HepG2 (cell line): Measurements from ENCODE around the gene ACAD11.

Source experiments
- MYC ChIP-seq: sonication (generic); formaldehyde crosslinking; IDR thresholded peaks from 2 replicates; pipeline ENCODE4 v1.9.0; 2021; ENCODE audit warnings: missing genetic modification reagents, borderline replicate concordance
- POLR2A ChIP-seq, 2 experiments: IDR thresholded peaks; 2 replicates each; pipeline ENCODE4 v1.6.1; 2011; ENCODE audit warnings: low read depth in 2 of 2, low read length in 2 of 2, mild to moderate bottlenecking in 1 of 2, moderate library complexity in 1 of 2; ENCODE audit not compliant: insufficient read depth in 1 of 2
- SOX13 ChIP-seq, 3 experiments: fragments of 450-650 bp in 1 of 3; sonication (generic) in 1 of 3; formaldehyde crosslinking in 1 of 3; IDR thresholded peaks in 2 of 3; conservative IDR thresholded peaks in 1 of 3; 2 replicates each; pipeline versions ENCODE4 v1.5.0 to v1.6.1; 2016 to 2020; ENCODE audit warnings: antibody characterized with exemption in 1 of 3, mild to moderate bottlenecking in 1 of 3, missing compliant biosample characterization in 1 of 3, missing genetic modification reagents in 1 of 3, moderate library complexity in 1 of 3
- ZNF451 ChIP-seq: sonication (generic); formaldehyde crosslinking; IDR thresholded peaks from 2 replicates; pipeline ENCODE4 v1.5.0; 2020; ENCODE audit warnings: mild to moderate bottlenecking, missing genetic modification reagents

GRCh38 chr3:132536442-132537153 is 123.0 kb downstream of the ACAD11 start:
- no peak for TF ChIP-seq SOX13 (IDR thresholded peaks at IDR 0.05)
- no peak for TF ChIP-seq SOX13 (CRISPR knock-in tag; conservative IDR thresholded peaks at IDR 0.05 in 1 of 2, IDR thresholded peaks at IDR 0.05 in 1 of 2)
- no peak for TF ChIP-seq ZNF451 (CRISPR knock-in tag)
- TF ChIP-seq MYC (CRISPR knock-in tag): no peak
- TF ChIP-seq POLR2A (IDR thresholded peaks at IDR 0.05; ENCODE audit: insufficient read depth in 1 of 2, low read depth in 2 of 2, low read length in 2 of 2): no peak
